CD4-positive, alpha-beta T cell (primary cell): ENCODE data around the gene SOX8. TPM values are rescaled to one million over a fixed set of nuclear protein-coding genes. Genes with fewer than 3 reads are reported as not detected.
"Not testable (repeated sequence)": the region's sequence is repeated elsewhere in the genome, so short reads cannot be mapped to it uniquely, and the experiment has no call there.

Experiments
- ATAC-seq: fragments of 200-7000 bp; cut with Tn5 transposase; one replicate; pipeline ENCODE4 v1.10.0; 2022; ENCODE audit warnings: mild to moderate bottlenecking; ENCODE audit not compliant: poor library complexity
- CTCF ChIA-PET: fragments of 350-600 bp; sonication (Branson Sonifier 250); formaldehyde crosslinking; loops from one replicate; lab custom pipeline; 2021; ENCODE audit warnings: antibody characterized with exemption, inconsistent platforms; lab: Charles Lee
- POLR2A ChIA-PET: fragments of 350-600 bp; sonication (Branson Sonifier 250); formaldehyde crosslinking; loops from one replicate; lab custom pipeline; 2021; ENCODE audit warnings: antibody characterized with exemption, inconsistent platforms; lab: Charles Lee
- DNase-seq, 14 experiments: peaks; one replicate each; pipeline ENCODE4 v3.0.0-alpha.2; 2013 to 2020; ENCODE audit warnings: mixed read lengths in 2 of 14
- H3K27ac ChIP-seq, 2 donors: one replicate each; pipeline versions ENCODE4 v1.5.1 to v1.7.0; 2013; ENCODE audit warnings: low read length in 2 of 2, low read depth in 1 of 2, mild to moderate bottlenecking in 1 of 2
- H3K27me3 ChIP-seq, 2 experiments: 1 replicate in 1 of 2; 2 replicates in 1 of 2; pipeline versions ENCODE4 v1.6.1 to v1.7.0; 2013; ENCODE audit warnings: low read length in 2 of 2, control low read depth in 1 of 2, mild to moderate bottlenecking in 1 of 2, moderate library complexity in 1 of 2; ENCODE audit not compliant: insufficient read depth in 2 of 2, control insufficient read depth in 1 of 2
- H3K36me3 ChIP-seq: one replicate; pipeline ENCODE4 v1.6.1; 2013; ENCODE audit warnings: low read length, control low read depth; ENCODE audit not compliant: insufficient read depth
- H3K4me1 ChIP-seq: one replicate; pipeline ENCODE4 v1.6.1; 2013; ENCODE audit warnings: low read length, control low read depth; ENCODE audit not compliant: insufficient read depth
- H3K4me3 ChIP-seq: one replicate; pipeline ENCODE4 v1.5.1; 2013; ENCODE audit warnings: mild to moderate bottlenecking, low read length, moderate library complexity
- H3K9me3 ChIP-seq, 2 experiments: 1 replicate in 1 of 2; 2 replicates in 1 of 2; pipeline versions ENCODE4 v1.6.1 to v1.7.0; 2013; ENCODE audit warnings: low read length in 2 of 2, mild to moderate bottlenecking in 2 of 2, control low read depth in 1 of 2, moderate library complexity in 1 of 2; ENCODE audit not compliant: control insufficient read depth in 1 of 2, insufficient read depth in 1 of 2
- H3K27ac Mint-ChIP-seq: one replicate; pipeline ENCODE4 v1.8.0; 2020; ENCODE audit warnings: mixed read lengths
- H3K27me3 Mint-ChIP-seq: one replicate; pipeline ENCODE4 v1.8.0; 2021; ENCODE audit warnings: mixed read lengths
- H3K36me3 Mint-ChIP-seq: one replicate; pipeline ENCODE4 v1.8.0; 2021; ENCODE audit warnings: low read depth, mixed read lengths
- H3K4me1 Mint-ChIP-seq: one replicate; pipeline ENCODE4 v1.8.0; 2021; ENCODE audit warnings: low read depth, mixed read lengths
- H3K4me3 Mint-ChIP-seq: one replicate; pipeline ENCODE4 v1.8.0; 2020; ENCODE audit warnings: mild to moderate bottlenecking, mixed read lengths
- H3K9me3 Mint-ChIP-seq: one replicate; pipeline ENCODE4 v1.8.0; 2020; ENCODE audit warnings: mixed read lengths
- CTCF ChIP-seq: fragments of 200-600 bp; IDR thresholded peaks from one replicate; pipeline ENCODE4 v1.8.0; 2022; ENCODE audit warnings: antibody characterized with exemption, mild to moderate bottlenecking
- intact Hi-C, 2 experiments: fragments of 100-400 bp; cut with DNase I in 1 of 2; cut with micrococcal nuclease in 1 of 2; formaldehyde crosslinking; loops; one replicate each; pipeline versions ENCODE4 v1.15.1 to v1.9.0; 2023 to 2025; cut with DNase I, micrococcal nuclease
- total RNA-seq, 174 experiments: library from RNA in 2 of 174; stranded (reverse) in 2 of 174; gene quantifications; one replicate each; pipeline ENCODE4 v1.2.3 and lab custom pipeline; 2021 to 2026

The SOX8 gene
- total RNA-seq, 2 experiments from 2014 or later: 1.4 to 2.3 TPM

- Mint-ChIP-seq H3K9me3 (peaks cover under 1% of the 10 kb centered on the region), H3K27me3 (no peaks in the 10 kb centered on the region), H3K4me3 (no peak overlapping the region), H3K27ac (no peak overlapping the region), H3K36me3 (peaks cover 37% of the 10 kb centered on the region), H3K4me1 (no peaks in the 10 kb centered on the region)
- ATAC-seq (no peak), DNase-seq (no peak)
- Histone ChIP-seq H3K27me3 (no peaks in the 10 kb centered on the region), H3K4me3 (no peak overlapping the region), H3K9me3 (peaks cover 5 to 19% of the 10 kb centered on the region in 2 experiments), H3K36me3 (peaks cover 40% of the 10 kb centered on the region), H3K27ac (no peak overlapping the region), H3K4me1 (no peaks in the 10 kb centered on the region)
- ChIA-PET POLR2A (no interaction called here), CTCF (no interaction called here)
- TF ChIP-seq CTCF: no peak
- intact Hi-C loops: no loop called here
These were observed 34.2 kb upstream of the SOX8 start for GRCh38 chr16:947255-947921.

GRCh38 chr16:947922-948303 lies 33.7 kb upstream of the SOX8 start:
- H3K4me3 Mint-ChIP-seq, POLR2A ChIA-PET, H3K27ac ChIP-seq, H3K4me1 Mint-ChIP-seq, H3K9me3 Mint-ChIP-seq, CTCF ChIA-PET, H3K27me3 Mint-ChIP-seq, H3K27me3 ChIP-seq, ATAC-seq, H3K27ac Mint-ChIP-seq, H3K4me1 ChIP-seq, DNase-seq, intact Hi-C loops, H3K4me3 ChIP-seq: not testable (repeated sequence)
- H3K36me3 Mint-ChIP-seq: peaks cover 32% of the 10 kb centered on the region
- Histone ChIP-seq H3K9me3 (peaks cover under 1 to 14% of the 10 kb centered on the region in 2 experiments), H3K36me3 (peaks cover 41% of the 10 kb centered on the region)

- H3K27me3 Mint-ChIP-seq, H3K4me1 ChIP-seq, H3K4me3 ChIP-seq, CTCF ChIA-PET, H3K4me1 Mint-ChIP-seq, ATAC-seq, H3K27ac ChIP-seq, H3K9me3 Mint-ChIP-seq, H3K27me3 ChIP-seq, H3K4me3 Mint-ChIP-seq, POLR2A ChIA-PET, H3K9me3 ChIP-seq, H3K27ac Mint-ChIP-seq, DNase-seq, intact Hi-C loops: not testable (repeated sequence)
- H3K36me3 ChIP-seq: peaks cover 39% of the 10 kb centered on the region
- H3K36me3 Mint-ChIP-seq: peaks cover 29% of the 10 kb centered on the region
These were observed 32.8 kb upstream of the SOX8 start for GRCh38 chr16:948767-949166.

GRCh38 chr16:950733-951573 lies 30.6 kb upstream of the SOX8 start:
- H3K27me3 ChIP-seq, H3K27ac ChIP-seq, ATAC-seq, H3K9me3 Mint-ChIP-seq, intact Hi-C loops, H3K27me3 Mint-ChIP-seq, DNase-seq, H3K4me3 ChIP-seq, H3K27ac Mint-ChIP-seq, CTCF ChIA-PET, H3K9me3 ChIP-seq, H3K4me3 Mint-ChIP-seq, H3K4me1 ChIP-seq, POLR2A ChIA-PET: not testable (repeated sequence)
- peaks cover 34% of the 10 kb centered on the region for H3K36me3 ChIP-seq
- Mint-ChIP-seq H3K4me1 (peaks cover 10% of the 10 kb centered on the region), H3K36me3 (peaks cover 20% of the 10 kb centered on the region)
